ENCODE data around the gene CYB5RL. TPM values are rescaled to one million over a fixed set of nuclear protein-coding genes. Genes with fewer than 3 reads are reported as not detected.
"Not testable (repeated sequence)": the region's sequence is repeated elsewhere in the genome, so short reads cannot be mapped to it uniquely, and the experiment has no call there.

The CYB5RL gene
- polyA plus RNA-seq, 4 donors: 6.3 to 10.0 (median 8.1) TPM

DNA sequence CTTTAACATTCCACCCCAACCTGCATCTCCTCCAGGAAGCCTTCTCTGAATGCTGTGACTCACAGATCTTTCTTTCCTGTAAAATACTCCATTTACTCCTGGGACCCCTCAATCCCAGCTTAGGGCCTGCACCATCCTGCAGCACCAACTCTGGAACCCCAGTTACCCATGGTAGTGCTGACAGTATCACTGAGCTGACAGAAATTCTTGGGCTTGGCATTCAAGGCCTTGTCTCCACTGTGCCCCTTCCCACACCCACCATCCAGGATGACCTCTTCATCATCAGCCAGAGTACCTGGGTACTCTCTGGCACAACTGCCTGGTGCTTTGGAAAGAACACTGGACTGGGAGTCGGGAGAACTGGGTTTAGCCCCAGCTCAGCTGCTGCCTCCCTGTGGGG, 8.3 kb downstream of the CYB5RL start:
- DNase-seq (ENCODE audit: low read depth in 4 of 4, low spot score in 2 of 4): no peak

- no peak for DNase-seq (ENCODE audit: low read depth in 4 of 4, low spot score in 2 of 4)
These were observed 9.3 kb downstream of the CYB5RL start for GRCh38 chr1:54190526-54190925.

DNA sequence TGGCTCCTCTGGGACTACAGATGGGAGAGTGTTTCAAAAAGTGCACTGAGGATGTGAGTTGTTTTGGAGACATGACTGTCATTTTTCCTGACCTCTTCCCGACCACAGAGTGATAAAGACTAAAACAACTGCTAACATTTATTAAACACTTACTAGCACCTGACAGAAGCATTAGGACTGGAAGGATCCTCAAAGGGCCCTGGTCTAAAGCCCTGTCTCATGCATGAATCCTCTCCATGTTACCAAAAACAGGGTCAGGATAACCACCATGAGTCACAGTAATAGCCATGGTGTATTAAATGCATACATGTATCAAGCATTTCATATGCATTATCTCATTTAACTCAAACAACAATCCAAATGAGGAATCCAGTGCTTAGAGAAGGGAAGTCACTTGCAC, 11.5 kb downstream of the CYB5RL start:
- DNase-seq (ENCODE audit: low read depth in 4 of 4, low spot score in 2 of 4): no peak

DNA sequence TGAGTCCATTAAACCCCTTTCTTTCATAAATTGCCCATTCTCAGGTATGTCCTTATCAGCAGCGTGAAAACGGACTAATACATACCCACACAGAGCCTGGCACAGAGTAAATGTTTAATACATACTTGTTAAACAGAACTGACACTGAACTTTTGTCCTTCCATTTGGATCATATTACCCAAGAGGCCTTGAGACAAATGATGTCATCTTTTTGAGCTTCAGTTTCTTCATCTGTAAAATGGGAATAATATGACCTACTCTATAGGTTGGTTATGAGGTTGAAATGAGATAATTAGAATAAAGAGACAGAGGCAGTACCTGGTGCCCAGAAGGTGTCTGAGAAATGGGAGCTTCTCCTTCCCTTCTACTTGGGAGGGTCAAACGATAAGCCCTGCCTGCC, 13.8 kb downstream of the CYB5RL start:
- no peak for DNase-seq (ENCODE audit: low read depth in 4 of 4, low spot score in 2 of 4)

- DNase-seq (ENCODE audit: low read depth in 4 of 4, low spot score in 2 of 4): no peak
These were observed 19.0 kb downstream of the CYB5RL start for GRCh38 chr1:54180701-54181360.

DNA sequence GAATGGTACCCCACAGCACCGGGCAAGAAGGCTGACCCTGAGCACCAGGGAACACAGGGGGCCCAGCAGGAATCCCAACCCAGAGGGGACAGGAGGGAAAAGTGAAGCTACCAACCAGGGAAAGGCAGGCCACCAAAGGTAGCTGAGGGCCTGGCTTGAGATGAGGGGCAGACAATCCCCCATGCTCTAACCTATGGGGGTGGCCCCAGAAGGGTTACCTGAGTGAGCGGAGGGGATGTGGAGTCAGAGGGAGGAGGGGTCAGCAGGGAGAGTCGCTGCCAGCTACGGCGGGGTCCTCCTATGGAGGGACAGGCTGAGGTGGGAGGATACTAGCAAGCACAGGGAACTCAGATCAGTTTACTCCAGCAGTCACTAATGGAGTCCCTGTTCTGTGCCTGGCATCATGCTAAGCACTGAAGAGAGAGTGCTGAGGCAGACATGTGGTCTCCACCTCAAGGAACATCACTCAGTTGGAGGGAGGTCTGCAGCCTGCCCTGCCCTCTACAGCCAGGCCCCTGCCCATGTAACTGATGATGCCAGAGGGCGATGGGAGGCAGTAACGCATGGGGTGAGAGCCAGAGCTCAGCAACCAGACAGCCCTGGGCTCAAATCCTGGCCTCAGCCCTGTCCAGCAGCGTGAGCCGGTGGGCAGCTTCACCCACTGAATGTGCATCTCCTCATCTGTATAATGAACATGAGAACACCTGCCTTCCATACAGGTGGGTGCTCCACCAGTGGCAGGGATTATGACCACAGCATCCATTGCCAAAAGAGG, 21.3 kb downstream of the CYB5RL start:
- DNase-seq (ENCODE audit: low read depth in 4 of 4, low spot score in 2 of 4): no peak

- DNase-seq (ENCODE audit: low read depth in 4 of 4, low spot score in 2 of 4): no peak
These were observed 22.1 kb downstream of the CYB5RL start for GRCh38 chr1:54177726-54178125.

GRCh38 chr1:54176621-54177327, 23.1 kb downstream of the CYB5RL start:
- DNase-seq (ENCODE audit: low read depth in 4 of 4, low spot score in 2 of 4): no peak

- DNase-seq (ENCODE audit: low read depth in 4 of 4, low spot score in 2 of 4): no peak
These were observed 25.7 kb downstream of the CYB5RL start for GRCh38 chr1:54174106-54174505.

DNA sequence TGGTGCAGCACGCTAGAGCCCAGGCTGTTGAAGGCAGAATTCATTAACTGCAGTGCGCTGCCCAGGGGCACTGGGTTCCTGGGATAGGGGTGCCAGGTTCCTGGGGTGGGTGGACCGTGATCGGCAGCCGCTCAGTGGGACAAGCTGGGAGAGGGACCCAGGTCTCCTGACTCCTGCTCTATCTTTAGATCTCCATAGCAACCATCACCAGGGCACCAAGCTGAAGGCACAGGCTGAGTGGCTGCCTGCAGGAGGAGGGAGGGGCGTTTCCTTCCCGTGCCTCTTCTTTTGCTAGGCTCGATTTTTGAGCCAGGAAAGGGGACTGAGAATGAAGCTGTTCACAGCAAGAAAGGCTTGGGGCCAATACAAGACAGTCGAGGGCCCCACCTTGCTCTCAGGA, 26.1 kb downstream of the CYB5RL start:
- no peak for DNase-seq (ENCODE audit: low read depth in 4 of 4, low spot score in 2 of 4)

- no peak for DNase-seq (ENCODE audit: low read depth in 4 of 4, low spot score in 2 of 4)
These were observed 26.9 kb downstream of the CYB5RL start for GRCh38 chr1:54172614-54173599.

GRCh38 chr1:54171606-54172005, 28.2 kb downstream of the CYB5RL start:
- no peak for DNase-seq (ENCODE audit: low read depth in 4 of 4, low spot score in 2 of 4)

GRCh38 chr1:54171016-54171415, 28.8 kb downstream of the CYB5RL start:
- DNase-seq (ENCODE audit: low read depth in 4 of 4, low spot score in 2 of 4): no peak

GRCh38 chr1:54169068-54169467, 30.8 kb downstream of the CYB5RL start:
- no peak for DNase-seq (ENCODE audit: low read depth in 4 of 4, low spot score in 2 of 4)

DNA sequence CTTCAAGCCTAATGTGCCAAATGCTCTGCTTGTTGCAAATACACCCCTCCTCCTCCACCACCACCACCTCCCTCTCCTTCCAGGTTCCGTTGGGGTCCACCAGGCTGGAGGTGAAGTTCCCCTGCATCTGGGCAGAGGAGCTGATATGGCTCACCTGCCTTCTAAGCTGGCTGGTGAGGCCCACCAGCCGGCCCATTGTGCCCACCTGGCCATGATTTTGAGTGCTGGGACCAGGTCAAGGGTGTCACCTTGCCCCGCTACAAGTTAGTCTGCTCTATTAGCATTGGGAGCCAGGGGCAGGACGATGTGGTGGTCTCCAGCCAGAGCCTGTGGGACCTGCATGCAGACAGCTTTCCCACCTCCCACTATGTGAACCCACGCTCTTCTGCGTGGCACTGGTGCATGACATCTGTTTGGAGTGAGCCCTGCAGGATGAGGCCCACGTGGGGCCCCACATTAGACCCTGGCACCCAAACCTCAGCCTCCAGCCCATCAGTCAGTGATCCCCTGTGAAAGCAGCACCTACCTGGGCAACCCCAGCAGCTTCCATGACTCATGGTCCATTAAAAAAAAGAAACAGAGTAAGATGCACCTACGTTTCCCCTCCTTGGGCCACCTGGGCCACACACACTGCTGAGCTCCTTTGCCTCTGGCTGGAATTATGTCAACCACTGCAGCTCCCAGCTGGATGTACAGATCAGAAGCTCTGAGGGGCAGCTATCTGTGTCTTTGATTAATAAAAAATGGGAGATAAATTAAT, 31.4 kb downstream of the CYB5RL start:
- DNase-seq (ENCODE audit: low read depth in 4 of 4, low spot score in 2 of 4): no peak

DNA sequence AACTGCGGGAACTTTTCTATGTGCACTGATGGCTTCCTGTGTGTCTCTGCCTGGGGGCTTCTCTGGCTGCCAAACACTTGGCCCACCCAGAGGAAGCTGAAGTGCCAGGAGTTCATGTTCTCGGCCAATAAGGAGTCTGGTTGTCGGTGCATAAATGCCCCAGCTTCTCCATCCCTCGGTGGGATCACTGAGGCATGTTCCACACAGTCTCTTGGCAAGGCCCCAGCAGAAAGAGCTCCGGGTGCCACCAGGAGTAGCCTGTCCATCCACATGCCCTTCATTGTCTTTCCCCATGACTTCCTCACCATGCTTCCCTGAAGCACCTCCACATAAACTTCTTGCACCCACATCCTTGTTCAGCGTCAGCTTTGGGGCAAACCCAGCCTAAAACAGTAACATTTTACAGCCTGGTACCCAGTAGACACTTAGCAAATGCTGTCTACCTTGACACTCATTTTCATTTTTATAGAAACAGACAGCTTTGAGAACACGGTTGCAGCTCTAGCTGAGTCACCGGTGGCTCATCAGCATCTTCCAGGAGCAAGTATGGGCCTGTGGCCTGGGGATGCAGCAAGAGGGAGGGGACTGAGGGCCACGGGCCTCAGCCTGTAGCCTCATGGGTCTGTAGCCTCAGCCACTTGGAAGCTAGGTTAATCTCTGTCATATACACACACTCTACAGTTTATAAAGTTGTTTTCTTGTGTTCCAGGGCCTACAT, 32.2 kb downstream of the CYB5RL start:
- no peak for DNase-seq (ENCODE audit: low read depth in 4 of 4, low spot score in 2 of 4)

- DNase-seq (ENCODE audit: low read depth in 4 of 4, low spot score in 2 of 4): not testable (repeated sequence)
These were observed 33.5 kb downstream of the CYB5RL start for GRCh38 chr1:54166357-54166756.

GRCh38 chr1:54165146-54165545, 34.7 kb downstream of the CYB5RL start:
- DNase-seq (ENCODE audit: low read depth in 4 of 4, low spot score in 2 of 4): no peak

GRCh38 chr1:54163573-54163972, 36.3 kb downstream of the CYB5RL start:
- DNase-seq (ENCODE audit: low read depth in 4 of 4, low spot score in 2 of 4): no peak

All from left renal cortex interstitium (tissue), 4 donors.